T follicular helper cell (primary cell): ENCODE results near the gene TSPO.
A peak's percentile ranks its signal among the peaks of the same experiment; 100 is the strongest.
"Not testable (repeated sequence)": the region's sequence is repeated elsewhere in the genome, so short reads cannot be mapped to it uniquely, and the experiment has no call there.

ENCODE experiments used
- DNase-seq: peaks from one replicate; pipeline ENCODE4 v3.0.0-alpha.2; 2020; ENCODE audit warnings: low read depth

TSPO gene

GRCh38 chr22:43131773-43132501 is 19.4 kb upstream of the TSPO start:
- DNase-seq, result no peak

- DNase-seq, result no peak
Measured at GRCh38 chr22:43133401-43133800, 18.0 kb upstream of the TSPO start.

GRCh38 chr22:43134553-43134952 is 16.8 kb upstream of the TSPO start:
- no peak for DNase-seq

- DNase-seq, result no peak
Measured at GRCh38 chr22:43135565-43135964, 15.8 kb upstream of the TSPO start.

GRCh38 chr22:43136255-43136654 is 15.1 kb upstream of the TSPO start:
- DNase-seq, result no peak

GRCh38 chr22:43136801-43137200 is 14.6 kb upstream of the TSPO start:
- no peak for DNase-seq

GRCh38 chr22:43142880-43143562 is 8.3 kb upstream of the TSPO start, which contains the start of gene MCAT:
Gene MCAT (minus strand): TSS chr22:43143398. CDS start chr22:43143348, 50 bp downstream.
- DNase-seq, result peak; percentile 59

- no peak for DNase-seq
Measured at GRCh38 chr22:43144949-43145348, 6.4 kb upstream of the TSPO start.

GRCh38 chr22:43145371-43145770 is 6.0 kb upstream of the TSPO start:
- DNase-seq, result not testable (repeated sequence)

GRCh38 chr22:43146332-43146731 is 5.0 kb upstream of the TSPO start:
- DNase-seq, result not testable (repeated sequence)

GRCh38 chr22:43147821-43148220 is 3.5 kb upstream of the TSPO start:
- DNase-seq, result no peak

GRCh38 chr22:43148581-43148980 is 2.8 kb upstream of the TSPO start:
- DNase-seq, result no peak

GRCh38 chr22:43150731-43151206 is 590 bp upstream of the TSPO start:
- no peak for DNase-seq

GRCh38 chr22:43152003-43152356 is 621 bp downstream of the TSPO start:
- no peak for DNase-seq

GRCh38 chr22:43152357-43153071 is 1.2 kb downstream of the TSPO start:
- peak; percentile 36 for DNase-seq

GRCh38 chr22:43153899-43154298 is 2.5 kb downstream of the TSPO start:
- no peak for DNase-seq

GRCh38 chr22:43154887-43155536 is 3.7 kb downstream of the TSPO start:
- no peak for DNase-seq

- DNase-seq, result no peak
Measured at GRCh38 chr22:43155789-43156188, 4.4 kb downstream of the TSPO start.

GRCh38 chr22:43156413-43156812 is 5.1 kb downstream of the TSPO start:
- DNase-seq, result no peak

- no peak for DNase-seq
Measured at GRCh38 chr22:43157874-43158546, 6.7 kb downstream of the TSPO start.

- no peak for DNase-seq
Measured at GRCh38 chr22:43158778-43159483, 7.6 kb downstream of the TSPO start.
